GM19438 (cell line): ENCODE data around the gene ARHGAP24.

Experiments used
- ATAC-seq: cut with Tn5 transposase; IDR thresholded peaks from one replicate; pipeline ENCODE4 v1.9.1; 2021; ENCODE audit warnings: low read depth; ENCODE audit not compliant: unreplicated experiment

Gene ARHGAP24

DNA sequence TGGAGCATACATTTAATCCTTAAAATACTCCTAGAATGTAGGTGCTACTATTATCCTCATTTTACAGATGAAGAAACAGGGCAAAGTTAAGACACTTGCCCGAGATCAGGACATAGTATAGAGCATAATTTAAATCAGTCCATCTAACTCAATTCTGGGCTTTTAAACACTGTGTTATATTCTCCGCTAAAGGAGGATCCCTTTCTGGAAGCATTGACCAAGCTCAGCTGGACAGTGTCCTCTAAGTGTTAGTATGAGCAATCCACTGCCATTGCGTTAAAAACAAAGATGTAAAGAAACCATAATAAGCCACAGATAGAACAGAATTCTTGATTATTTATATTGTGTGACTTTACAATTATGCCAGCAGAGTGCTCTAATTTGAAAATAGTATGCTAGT lies 207.0 kb downstream of the ARHGAP24 start:
- ATAC-seq, result no peak

DNA sequence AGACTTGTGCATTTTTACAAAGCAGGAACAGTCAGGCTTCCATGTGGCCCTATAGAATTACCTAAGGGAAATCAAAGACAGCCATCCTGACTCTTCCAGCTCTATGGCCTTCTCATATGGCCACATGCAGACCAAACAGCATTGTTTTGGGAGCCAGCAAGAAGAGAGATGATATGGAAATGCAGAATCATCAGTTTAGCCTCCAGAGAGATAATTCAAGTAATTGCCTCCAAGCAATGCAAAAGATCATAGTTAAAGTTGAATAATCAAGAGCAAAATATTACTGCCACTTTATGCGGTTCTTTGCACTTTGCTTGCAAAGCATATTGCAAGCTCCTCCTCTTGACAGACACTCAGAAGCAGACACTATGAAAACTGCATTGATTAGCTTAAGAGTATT lies 207.4 kb downstream of the ARHGAP24 start:
- no peak for ATAC-seq

DNA sequence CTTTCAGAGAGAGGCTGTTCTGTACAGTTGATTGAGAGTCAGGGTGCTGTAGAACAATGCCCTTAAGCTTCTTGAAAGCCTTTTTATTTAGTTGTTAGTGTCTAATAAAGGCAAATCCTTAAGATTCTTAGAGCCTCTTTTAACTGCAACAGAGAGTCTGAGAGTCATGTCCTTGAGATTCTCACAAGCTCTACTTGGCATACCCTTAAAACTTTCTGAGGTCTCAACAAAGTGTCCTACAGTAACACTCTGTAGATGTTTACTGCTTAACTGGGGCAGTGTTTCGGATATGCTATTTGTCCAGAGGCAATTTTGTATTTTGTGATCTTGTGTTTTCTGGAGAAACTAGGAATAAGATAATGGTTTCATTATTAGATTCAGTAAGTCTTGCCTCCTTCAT lies 209.7 kb downstream of the ARHGAP24 start:
- no peak for ATAC-seq

DNA sequence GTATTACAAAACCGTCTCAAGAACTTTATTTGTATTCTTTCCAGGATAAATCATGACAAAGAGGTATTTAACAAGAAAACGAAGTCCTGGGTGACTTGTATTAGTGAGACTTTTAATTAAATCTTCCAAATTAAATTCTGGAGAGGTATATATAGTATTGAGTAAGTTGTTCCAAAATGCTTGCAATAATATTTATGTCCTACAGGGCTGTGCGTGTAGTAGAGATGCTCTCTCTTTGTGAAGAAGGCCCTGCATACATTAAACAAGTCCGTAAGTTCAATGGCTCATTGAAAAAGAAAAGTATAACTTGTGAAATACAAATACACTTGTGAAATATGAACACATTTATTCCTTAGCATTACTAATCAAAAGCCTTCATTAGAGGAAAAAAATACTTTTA lies 211.4 kb downstream of the ARHGAP24 start:
- no peak for ATAC-seq

DNA sequence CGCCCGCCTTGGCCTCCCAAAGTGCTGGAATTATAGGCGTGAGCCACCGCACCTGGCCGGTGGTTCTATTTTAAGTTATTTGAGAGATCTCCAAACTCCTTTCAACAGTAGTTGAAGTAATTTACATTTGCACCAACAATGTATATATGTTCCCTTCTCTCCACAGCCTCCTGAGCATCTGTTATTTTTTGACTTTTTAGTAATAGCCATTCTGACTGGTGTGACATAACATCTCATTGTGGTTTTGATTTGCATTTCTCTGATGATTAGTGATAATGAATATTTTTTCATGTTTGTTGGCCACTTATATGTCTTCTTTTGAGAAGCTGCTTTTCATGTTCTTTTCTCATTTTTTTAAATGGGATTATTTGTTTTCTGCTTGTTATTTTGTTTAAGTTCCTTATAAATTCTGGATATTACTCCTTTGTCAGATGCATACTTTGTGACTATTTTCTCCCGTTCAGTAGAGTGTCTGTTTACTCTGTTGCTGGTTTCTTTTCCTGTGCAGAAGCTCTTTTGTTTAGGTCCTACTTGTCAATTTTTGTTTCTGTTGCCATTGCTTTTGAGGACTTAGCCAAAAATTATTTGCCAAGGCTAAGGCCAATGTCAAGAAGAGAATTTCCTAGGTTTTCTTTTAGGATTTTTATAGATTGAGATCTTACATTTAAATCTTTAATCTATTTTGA lies 213.2 kb downstream of the ARHGAP24 start:
- no peak for ATAC-seq

DNA sequence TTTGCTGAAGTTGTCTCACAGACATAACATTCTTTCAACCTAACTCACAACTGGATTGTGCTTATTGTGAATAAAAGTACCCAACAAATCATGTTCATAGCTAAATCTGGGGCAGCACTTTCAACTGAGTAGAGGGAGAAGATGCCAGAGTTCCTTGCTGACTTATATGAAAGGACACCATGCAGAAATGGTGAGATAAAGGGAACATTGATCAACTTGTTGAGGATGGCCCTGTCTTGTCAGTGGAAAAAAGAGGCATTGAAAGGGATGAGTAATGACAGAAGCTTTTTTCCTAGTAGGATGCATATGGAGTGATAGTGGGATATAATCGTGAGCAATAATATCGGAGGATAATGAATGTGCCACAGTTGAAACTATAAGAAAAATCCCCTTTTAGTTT lies 221.7 kb downstream of the ARHGAP24 start:
- ATAC-seq, result no peak

DNA sequence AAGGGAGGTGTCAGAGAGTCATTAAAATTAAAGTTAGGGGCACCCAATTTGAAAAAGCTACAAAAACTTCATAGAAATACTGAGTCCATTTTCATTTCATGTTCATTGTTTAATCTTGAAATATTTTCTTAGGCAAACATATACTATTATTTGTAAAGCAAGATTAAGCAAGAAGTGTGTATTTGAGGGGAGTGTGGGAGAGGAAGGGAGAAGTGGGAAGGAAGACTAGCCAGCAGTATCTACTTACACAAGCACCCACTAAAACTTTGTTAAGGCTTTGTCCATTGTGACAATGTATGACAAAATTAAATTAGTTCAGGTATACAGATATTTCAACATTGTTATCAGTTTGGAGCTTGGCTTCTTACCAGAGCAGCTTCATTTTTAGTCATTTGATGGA lies 222.9 kb downstream of the ARHGAP24 start:
- no peak for ATAC-seq

DNA sequence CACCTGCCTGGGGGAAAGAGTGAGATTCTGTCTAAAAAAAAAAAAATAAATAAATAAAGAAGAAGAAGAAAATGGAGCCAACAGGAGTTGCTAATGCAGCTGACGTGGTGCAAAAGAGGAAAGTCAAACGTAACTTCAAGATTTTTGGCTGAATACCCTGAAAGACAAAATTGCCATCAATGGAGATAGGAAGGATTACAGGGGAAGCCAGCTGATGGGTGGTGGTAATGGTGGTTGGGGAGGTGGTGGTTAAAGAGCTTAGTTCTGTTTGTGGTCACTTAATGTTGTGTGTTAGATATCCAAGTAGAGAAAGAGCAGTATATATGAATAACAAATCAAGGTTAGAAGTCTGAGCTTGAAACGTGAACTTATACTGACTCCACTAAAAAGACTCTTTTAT lies 225.4 kb downstream of the ARHGAP24 start:
- ATAC-seq, result no peak

DNA sequence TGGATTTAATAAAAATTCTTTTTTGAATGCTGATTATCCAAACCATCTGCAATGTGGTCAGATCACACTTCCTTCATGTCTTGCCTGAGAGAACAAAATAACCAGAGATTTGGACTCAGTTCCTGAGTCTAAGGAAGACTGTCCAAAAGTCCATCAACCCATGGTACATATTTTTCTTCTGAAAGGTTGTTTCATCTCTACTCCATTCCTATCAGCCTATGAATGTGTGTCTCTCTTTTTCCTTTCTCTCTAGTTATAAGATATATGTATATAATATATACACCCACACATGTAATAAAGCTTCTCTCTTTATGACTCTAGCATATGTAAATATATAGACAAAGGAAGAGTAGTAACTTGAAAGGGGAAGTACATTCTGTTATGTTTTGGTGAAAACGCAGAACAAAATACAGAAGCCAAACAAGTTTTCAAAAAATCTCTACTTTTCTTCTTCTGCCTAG lies 226.9 kb downstream of the ARHGAP24 start:
- ATAC-seq, result peak; percentile 87

DNA sequence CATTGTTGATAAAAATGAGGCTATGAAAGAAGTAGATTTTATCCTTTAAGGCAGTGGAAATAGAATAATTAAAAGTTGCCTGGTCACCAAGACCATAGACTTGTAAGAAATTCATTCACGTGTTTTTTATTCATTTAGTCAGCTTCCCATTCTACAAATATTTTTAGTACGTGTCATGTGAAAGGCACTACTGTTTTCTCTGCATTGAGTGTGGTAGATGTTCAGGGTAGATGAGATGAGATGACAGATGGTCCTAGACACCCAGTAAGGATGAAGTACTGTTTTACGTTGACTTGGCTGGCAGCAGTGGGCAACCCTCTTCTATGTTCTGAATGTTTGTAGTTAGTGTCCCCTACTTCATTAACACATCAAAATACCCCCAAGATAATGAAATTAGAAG lies 228.1 kb downstream of the ARHGAP24 start:
- ATAC-seq, result no peak

DNA sequence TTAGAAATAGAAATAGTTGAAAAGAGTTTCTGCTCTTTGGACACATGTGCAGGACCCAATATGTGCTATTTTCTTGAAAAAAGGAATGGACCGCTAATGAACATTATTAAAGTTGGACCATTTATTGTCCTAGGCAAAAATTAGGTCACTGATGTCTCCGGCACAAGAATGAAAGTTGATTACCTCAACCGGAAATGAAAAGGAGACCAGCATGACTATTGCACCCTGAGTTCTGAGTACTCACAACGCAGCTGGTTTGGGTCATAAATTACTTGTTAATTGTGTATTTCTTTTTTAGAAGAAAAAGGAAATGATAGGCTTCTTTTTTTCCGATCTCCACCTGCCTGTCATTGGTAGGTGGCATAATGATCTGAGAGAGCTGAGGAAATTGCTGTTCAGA lies 232.7 kb downstream of the ARHGAP24 start:
- ATAC-seq, result peak; percentile 75

DNA sequence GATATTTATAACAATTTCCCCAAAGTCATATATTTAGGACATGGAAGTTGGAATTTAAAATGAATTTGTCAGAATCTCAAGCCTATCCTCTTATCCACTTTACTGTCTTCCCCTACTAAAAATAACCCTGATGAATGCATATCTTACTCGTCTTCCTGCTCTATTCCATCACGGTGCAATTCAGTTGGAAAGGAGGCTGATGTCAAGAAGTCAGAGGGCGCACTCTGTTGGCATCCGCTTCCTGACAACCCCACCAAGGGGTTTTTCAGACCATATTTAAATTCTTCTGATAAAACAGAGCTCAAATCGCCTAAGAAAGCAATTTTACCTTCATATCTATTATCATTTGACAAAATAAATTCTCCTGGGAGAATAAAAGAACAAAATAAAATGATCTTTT lies 233.5 kb downstream of the ARHGAP24 start:
- ATAC-seq, result no peak

DNA sequence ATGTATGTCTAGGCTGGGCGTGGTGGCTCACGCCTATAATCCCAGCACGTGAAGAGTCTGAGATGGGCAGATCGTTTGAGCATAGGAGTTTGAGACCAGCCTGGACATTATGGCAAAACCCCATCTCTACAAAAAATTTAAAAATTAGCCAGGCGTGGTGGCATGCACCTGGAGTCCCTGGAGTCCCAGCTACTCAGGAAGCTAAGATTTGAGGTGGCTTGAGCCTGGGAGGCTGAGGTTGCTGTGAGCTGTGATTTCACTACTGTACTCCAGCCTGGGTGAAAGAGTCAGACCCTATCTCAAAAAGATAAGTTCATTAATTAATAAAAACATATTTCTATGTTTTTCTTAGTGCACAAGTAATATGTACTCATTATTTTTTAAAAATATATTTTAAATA lies 238.1 kb downstream of the ARHGAP24 start:
- ATAC-seq, result peak; percentile 54

DNA sequence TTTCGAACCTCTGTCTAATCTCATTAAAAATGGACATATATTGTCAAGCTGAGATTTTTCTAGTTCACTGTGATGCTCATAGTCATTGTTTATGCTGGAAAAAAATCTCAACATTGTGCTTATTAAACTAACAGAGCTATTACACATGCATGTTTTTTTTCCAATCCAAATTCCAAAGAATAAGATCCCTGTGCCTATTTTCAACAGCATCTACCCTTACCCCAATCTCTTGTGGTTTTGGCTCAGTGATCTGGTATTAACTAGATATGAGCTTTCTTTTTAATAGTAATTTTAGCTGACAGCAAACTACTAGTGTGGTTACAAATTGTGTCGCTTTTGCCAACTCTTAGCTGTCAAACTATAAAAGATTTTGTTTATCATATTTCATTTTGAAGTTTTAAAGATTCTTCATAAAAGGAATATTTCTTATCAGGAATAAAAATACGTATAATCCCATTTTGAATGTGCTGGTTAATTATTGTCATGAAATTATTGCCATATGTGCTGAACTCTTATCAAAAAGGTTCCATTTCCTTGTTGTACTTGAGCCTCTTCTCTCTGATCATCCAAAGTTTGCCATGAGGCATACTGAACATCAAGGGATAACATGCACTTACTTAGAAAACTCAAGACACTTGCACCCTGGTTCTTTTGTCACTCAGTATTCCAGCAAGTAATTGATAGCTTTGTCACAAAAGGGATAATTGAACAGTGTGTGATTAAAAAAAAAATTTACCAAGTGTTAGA lies 241.2 kb downstream of the ARHGAP24 start:
- ATAC-seq, result no peak

DNA sequence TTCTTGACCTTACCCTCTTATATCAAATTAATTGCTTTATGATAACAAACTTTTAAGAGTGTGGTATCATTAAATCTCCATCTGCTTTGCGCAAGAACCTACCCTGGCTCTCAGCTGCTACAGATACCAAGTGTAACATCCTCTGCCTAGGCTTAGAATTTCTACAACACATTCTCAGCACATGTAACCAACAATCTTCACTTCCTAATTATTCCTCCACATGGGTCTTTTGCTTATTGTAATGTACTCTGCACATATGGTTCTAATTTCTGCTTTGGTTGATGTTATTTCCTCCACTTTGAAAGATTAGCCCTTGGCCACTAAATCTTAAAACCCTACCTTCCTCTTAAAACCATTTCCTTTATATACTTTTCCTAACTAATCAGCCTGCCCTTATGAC lies 242.4 kb downstream of the ARHGAP24 start:
- ATAC-seq, result no peak

DNA sequence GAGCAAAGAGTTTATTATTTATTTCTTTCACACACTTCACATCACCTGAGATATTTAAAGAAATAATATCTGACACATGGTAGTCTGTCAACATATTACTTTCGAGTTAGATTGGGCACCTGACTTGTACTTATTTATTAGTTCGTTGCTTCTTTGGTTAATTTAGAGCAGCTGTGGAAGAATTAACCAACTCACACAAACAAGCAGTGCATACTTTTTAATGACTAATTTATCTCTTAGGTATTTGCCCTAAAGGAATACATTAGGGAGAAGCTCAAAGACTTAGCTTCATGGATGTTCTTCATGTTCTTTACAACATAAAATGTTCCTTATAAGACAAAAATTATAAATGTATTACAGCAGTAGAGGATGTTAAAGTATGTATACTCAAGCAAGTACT lies 242.9 kb downstream of the ARHGAP24 start:
- no peak for ATAC-seq

DNA sequence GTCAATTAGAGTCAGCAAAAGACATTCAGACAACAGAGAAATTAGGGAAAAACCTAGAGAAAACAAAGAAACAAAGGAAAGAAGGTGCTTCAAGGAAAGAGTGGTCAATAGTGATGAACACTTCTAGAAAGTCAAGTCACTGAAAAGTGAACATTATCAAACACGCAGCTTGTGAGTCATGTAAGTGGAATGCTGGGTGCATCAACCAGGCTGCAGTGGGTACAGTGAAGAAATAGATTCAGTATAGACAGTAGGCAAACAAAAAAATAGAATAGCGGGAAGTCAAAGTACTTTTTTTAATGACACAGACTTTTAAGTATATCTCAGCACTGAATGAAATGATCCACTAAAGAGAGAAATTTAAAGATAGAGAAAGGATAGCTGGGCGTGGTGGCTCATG lies 245.8 kb downstream of the ARHGAP24 start:
- no peak for ATAC-seq

DNA sequence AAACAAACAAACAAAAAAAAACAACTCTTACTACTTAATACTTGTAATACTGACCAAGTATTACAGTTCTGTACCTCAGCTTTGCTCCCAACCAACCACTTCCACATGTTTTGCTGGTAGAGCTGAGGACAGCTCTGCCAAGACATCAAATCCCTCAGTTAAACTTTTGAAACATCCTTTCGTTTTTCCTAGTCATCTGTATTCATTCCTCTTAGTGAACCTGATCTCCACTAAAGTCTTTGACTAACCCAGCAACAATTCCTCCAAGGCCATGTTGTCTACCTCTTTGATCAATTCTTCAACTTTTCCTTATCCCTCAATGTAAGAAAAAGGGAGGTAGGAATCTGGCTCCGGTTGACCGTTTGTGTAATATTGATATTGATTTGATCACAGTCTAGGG lies 247.5 kb downstream of the ARHGAP24 start:
- no peak for ATAC-seq

DNA sequence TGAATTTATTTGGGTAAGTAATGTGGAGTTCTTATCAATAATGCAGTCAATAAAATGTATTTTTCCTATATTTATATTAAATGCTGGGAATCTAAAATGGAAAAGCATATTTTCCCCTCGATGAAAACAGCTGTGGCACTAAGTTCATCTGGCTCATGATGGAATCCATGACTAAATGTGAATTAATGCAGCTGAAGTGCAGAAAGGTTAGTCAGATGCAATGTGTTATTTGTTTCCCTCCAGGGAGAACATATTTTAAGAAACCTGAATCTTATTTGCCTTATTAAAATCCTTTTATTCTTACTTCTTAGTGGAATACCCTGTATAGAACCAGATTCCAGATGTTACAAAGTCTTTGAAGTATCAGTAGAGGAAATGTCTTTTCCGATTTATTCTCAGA lies 247.9 kb downstream of the ARHGAP24 start:
- ATAC-seq, result no peak

DNA sequence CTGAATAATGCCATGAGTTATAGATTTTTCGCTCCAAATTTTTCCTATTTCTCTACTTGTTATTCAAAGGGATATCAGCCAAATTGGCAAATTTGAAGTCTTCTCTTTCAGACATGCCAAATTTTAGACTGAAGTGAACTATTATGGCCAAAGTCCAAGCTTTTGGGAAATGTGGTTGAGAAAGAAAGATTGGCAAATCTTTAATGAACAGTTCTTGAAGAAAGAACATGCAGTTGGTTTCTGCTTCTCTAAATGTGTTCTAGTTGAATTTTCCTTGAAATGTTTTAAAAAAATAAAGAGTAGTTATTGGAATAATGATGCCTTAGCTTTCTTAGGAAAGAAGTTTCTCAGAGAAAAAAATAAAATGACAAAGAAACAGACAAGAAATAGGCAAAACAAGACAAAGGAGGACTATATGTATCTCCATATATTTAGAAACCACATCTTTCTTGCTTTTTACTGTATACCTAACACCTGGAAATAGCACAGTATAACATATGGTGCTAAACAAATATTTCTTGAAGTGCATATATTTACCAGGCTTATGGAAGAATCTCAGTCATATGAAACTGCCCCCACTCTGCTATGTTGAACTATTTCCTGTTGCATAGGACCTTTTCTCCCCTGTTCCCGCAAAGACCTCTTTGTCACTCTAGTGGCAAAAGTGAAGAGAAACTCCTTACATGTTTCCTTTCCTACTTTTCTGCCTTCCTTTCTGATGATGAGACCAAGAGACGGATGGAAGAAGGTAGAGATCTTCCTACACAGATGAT lies 250.0 kb downstream of the ARHGAP24 start:
- ATAC-seq, result peak; percentile 48

DNA sequence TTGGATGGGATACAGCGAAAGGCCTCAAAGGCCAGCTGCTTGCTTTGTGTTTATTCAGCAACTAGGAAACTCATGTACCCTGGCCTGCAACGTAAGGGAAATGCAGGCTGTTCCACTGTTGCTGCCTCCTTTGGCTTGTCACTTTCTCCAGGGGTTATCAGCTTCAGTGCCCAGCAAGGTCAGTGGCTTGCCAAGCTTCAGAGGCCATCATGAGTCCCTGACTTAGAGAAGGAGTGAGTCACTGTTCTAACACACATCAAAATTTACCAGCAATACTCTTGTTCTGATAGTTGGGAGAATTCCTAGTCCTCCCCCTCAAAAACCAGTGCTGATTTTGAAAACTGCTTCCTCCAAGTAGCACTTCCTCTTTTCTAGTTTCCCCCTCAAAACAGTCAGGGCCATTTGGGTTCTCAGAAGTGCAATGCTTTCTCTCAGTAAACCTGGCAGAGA lies 250.8 kb downstream of the ARHGAP24 start:
- peak; percentile 82 for ATAC-seq
